ENCODE results near the gene SPOUT1. TPM values are rescaled to one million over a fixed set of nuclear protein-coding genes. Genes with fewer than 3 reads are reported as not detected.
"Not testable (repeated sequence)": the region's sequence is repeated elsewhere in the genome, so short reads cannot be mapped to it uniquely, and the experiment has no call there.

The SPOUT1 gene
- polyA plus RNA-seq, 1 donor from 2014 or later, result 34.7 TPM

DNA sequence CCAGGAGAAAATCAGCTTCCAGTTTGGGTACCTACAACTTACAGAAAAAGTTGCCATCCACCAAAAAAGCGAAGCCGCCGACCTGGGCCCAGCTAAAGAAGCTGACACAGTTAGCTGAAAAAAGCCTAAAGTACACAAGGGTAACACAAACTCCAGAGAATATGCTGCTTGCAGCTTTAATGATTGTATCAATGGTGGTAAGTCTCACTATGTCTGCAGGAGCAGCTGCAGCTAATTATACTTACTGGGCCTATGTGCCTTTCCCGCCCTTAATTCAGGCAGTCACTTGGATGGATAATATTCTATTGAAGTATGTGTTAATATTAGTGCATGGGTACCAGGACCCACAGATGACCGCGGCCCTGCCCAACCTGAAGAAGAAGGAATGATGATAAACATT, 24.9 kb upstream of the SPOUT1 start:
- not testable (repeated sequence) for H3K27me3 ChIP-seq (ENCODE audit: insufficient read depth, low read depth, low read length); H3F3A ChIP-seq (ENCODE audit: insufficient read depth, low read length, poor library complexity, severe bottlenecking); H3K9me2 ChIP-seq (ENCODE audit: insufficient read depth, low read length); H3K9me3 ChIP-seq (ENCODE audit: low read length); H3K9ac ChIP-seq (ENCODE audit: low read length); H3K27ac ChIP-seq (ENCODE audit: low read length); H4K20me1 ChIP-seq (ENCODE audit: insufficient read depth); H3K36me3 ChIP-seq (ENCODE audit: insufficient read depth, low read length); H3K79me2 ChIP-seq (replicated peaks; ENCODE audit: insufficient read depth, low read length); H2AFZ ChIP-seq (ENCODE audit: low read depth, low read length); H3K4me3 ChIP-seq (ENCODE audit: low read length); H3K4me2 ChIP-seq (ENCODE audit: low read length)

DNA sequence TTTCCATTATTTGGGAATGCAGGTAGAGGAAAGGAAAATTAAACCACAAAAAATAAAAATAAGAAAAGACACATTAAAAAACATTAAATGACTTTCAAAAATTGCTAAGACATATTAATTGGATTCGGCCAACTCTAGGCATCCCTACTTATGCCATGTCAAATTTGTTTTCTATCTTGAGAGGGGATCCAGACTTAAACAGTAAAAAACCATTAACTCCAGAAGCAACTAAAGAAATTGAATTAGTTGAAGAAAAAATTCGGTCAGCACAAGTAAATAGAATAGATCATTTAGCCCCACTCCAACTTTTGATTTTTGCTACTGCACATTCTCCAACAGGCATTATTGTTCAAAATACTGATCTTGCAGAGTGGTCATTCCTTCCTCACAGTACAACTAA, 23.1 kb upstream of the SPOUT1 start:
- H2AFZ ChIP-seq (ENCODE audit: low read depth, low read length); H3K79me2 ChIP-seq (replicated peaks; ENCODE audit: insufficient read depth, low read length); H3K9me3 ChIP-seq (ENCODE audit: low read length); H3K4me2 ChIP-seq (ENCODE audit: low read length); H3K27me3 ChIP-seq (ENCODE audit: insufficient read depth, low read depth, low read length); H3K9me2 ChIP-seq (ENCODE audit: insufficient read depth, low read length); H3K36me3 ChIP-seq (ENCODE audit: insufficient read depth, low read length); H3F3A ChIP-seq (ENCODE audit: insufficient read depth, low read length, poor library complexity, severe bottlenecking); H4K20me1 ChIP-seq (ENCODE audit: insufficient read depth); H3K4me3 ChIP-seq (ENCODE audit: low read length); H3K27ac ChIP-seq (ENCODE audit: low read length); H3K9ac ChIP-seq (ENCODE audit: low read length): not testable (repeated sequence)

DNA sequence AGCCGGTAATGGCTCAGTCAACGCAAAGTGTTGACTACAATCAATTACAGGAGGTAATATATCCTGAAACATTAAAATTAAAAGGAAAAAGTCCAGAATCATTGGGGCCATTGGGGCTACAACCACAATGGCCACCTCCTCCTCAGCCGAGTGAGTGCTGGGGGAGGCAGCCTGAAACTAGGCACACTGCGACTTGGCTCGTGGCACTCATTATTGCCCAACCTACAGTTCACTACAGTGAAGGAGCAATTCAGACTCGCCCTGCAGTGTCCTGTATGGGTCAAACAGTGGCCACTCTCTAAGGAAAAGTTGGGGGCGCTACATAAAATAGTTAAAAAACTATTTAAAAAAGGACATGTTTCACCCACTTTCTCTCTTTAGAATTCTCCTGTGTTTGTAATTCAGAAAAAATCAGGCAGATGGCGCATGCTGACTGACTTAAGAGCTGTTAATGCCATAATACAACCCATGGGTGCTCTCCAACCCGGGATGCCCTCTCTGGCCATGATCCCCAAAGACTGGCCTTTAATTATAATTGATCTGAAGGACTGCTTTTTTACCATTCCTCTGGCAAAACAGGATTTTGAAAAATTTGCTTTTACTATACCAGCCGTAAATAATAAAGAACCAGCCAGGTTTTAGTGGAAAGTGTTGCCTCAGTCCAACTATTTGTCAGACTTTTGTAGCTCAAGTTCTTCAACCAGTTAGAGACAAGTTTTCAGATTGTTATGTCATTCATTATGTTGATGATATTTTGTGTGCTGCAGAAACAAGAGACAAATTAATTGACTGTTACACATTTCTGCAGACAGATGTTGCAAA, 22.4 kb upstream of the SPOUT1 start:
- H3K4me2 ChIP-seq (ENCODE audit: low read length); H3K27me3 ChIP-seq (ENCODE audit: insufficient read depth, low read depth, low read length); H3K4me3 ChIP-seq (ENCODE audit: low read length); H3F3A ChIP-seq (ENCODE audit: insufficient read depth, low read length, poor library complexity, severe bottlenecking); H4K20me1 ChIP-seq (ENCODE audit: insufficient read depth); H3K27ac ChIP-seq (ENCODE audit: low read length); H3K9me3 ChIP-seq (ENCODE audit: low read length); H3K9ac ChIP-seq (ENCODE audit: low read length); H3K36me3 ChIP-seq (ENCODE audit: insufficient read depth, low read length); H3K79me2 ChIP-seq (replicated peaks; ENCODE audit: insufficient read depth, low read length); H3K9me2 ChIP-seq (ENCODE audit: insufficient read depth, low read length); H2AFZ ChIP-seq (ENCODE audit: low read depth, low read length): not testable (repeated sequence)
- TF ChIP-seq, protein P1, sequence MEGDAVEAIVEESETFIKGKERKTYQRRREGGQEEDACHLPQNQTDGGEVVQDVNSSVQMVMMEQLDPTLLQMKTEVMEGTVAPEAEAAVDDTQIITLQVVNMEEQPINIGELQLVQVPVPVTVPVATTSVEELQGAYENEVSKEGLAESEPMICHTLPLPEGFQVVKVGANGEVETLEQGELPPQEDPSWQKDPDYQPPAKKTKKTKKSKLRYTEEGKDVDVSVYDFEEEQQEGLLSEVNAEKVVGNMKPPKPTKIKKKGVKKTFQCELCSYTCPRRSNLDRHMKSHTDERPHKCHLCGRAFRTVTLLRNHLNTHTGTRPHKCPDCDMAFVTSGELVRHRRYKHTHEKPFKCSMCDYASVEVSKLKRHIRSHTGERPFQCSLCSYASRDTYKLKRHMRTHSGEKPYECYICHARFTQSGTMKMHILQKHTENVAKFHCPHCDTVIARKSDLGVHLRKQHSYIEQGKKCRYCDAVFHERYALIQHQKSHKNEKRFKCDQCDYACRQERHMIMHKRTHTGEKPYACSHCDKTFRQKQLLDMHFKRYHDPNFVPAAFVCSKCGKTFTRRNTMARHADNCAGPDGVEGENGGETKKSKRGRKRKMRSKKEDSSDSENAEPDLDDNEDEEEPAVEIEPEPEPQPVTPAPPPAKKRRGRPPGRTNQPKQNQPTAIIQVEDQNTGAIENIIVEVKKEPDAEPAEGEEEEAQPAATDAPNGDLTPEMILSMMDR (IDR thresholded peaks at IDR 0.05; ENCODE audit: poor library complexity, severe bottlenecking), result peak; percentile 65
- TF ChIP-seq RAD21 (conservative IDR thresholded peaks at IDR 0.05) (peak; percentile 64), SMC3 (conservative IDR thresholded peaks at IDR 0.05; ENCODE audit: poor library complexity) (peak; percentile 43)

DNA sequence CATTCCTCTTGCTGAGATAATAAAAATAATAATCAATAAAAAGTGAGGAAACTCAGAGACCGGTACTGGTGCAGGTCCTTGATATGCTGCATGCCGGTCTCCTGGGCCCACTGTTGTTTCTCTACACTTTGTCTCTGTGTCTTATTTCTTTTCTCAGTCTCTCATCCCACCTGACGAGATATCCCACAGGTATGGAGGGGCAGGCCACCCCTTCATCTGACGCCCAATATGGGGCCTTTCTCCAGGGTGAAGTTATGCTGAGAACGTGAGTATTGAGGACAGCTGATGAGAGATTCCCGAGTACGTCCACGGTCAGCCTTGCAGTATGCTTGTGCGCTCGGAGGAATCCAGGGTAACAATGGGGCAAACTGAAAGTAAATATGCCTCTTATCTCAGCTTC, 21.4 kb upstream of the SPOUT1 start:
- H3F3A ChIP-seq (ENCODE audit: insufficient read depth, low read length, poor library complexity, severe bottlenecking); H3K9ac ChIP-seq (ENCODE audit: low read length); H3K9me2 ChIP-seq (ENCODE audit: insufficient read depth, low read length); H3K4me3 ChIP-seq (ENCODE audit: low read length); H3K4me2 ChIP-seq (ENCODE audit: low read length); H3K9me3 ChIP-seq (ENCODE audit: low read length); H3K79me2 ChIP-seq (replicated peaks; ENCODE audit: insufficient read depth, low read length); H3K36me3 ChIP-seq (ENCODE audit: insufficient read depth, low read length); H2AFZ ChIP-seq (ENCODE audit: low read depth, low read length); H3K27ac ChIP-seq (ENCODE audit: low read length); H4K20me1 ChIP-seq (ENCODE audit: insufficient read depth); H3K27me3 ChIP-seq (ENCODE audit: insufficient read depth, low read depth, low read length): not testable (repeated sequence)
